Activated T-helper 1 cell treated with Interleukin-2 at 50 U/mL for 16 hours (primary cell): ENCODE measurements around the gene C3orf20.
"Not testable (repeated sequence)": the region's sequence is repeated elsewhere in the genome, so short reads cannot be mapped to it uniquely, and the experiment has no call there.

Source experiments
- DNase-seq: peaks from one replicate; pipeline ENCODE4 v3.0.0-alpha.2; 2020; ENCODE audit warnings: low read depth

Gene C3orf20

DNA sequence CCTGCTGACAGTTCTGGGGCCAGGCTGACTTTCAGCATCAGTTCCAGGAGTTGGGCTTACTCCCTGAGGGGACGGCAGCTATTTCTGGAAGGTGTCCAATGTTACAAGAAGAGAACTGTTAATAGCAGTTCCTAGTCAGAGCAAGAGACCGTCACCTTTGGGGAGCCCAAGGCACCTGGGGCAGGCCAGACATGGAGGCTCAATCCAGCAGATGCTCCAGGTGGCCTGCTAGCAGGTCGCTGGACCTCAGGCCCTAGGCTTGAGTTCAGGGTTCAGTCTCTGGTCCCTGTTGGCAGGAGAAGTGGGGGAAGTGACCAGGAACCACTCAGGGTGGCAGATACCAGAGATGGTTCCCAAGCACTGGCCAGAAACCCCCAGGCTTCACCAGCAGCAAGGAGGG, 25.9 kb downstream of the C3orf20 start:
- no peak for DNase-seq

DNA sequence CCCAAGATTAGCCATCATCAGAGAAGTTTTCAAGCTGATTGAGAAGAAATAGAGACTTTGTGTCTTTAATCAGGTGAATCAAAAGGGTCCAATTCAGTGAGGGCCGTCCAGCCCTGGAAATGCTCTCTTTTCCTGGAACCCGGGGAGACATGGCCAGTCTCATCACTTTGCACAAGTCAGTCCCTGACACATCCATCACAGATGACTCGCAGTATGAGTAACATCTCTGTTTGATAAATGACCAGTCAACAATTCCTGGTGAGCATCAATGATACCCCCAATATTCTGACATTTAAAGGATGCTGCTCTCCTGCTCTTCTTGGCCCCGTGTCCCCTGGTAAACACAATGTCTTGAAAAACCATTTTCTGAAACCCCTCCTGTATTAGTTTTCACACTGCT, 26.7 kb downstream of the C3orf20 start:
- no peak for DNase-seq

- no peak for DNase-seq
Observed at GRCh38 chr3:14703128-14703750, 28.3 kb downstream of the C3orf20 start.

DNA sequence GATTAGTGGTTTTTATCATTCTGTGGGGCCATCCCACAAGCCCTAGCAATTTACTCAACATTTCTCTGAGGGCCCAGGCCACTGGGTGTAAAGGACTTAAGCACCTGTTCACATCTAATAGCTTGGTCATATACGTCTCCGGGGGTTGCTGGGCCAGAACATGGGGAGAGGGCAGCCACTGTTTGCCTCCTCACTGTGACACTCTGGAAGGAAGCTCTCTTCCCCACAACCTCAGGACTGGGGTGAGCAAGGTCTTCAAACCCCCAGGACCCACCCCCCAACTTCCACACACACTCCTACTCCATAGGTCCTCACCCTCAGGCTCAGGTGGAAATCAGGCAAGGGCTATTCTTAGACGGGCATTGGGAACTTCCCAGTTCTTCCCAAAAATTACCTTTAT, 28.9 kb downstream of the C3orf20 start:
- DNase-seq, result no peak

DNA sequence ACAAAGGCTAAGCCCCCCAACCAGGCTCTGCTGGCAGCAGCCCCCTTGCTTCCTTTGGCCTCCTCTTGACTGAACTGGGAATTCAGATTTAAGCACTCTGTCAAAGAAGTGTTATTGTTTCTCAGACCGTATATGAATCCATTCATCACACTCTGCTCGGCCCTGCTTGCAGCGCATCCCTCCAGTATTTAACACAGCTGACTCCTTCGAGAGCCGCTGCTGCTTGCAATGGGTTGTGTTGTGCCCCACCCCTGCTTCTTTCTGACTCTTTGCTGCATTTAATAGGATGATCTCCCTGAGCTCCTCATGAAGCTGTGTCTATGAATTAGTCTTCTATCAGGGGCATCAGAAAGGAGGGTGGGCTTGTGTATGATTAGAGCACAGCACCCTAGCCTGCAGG, 31.2 kb downstream of the C3orf20 start:
- DNase-seq, result no peak

- no peak for DNase-seq
Observed at GRCh38 chr3:14716591-14716990, 41.6 kb downstream of the C3orf20 start.

DNA sequence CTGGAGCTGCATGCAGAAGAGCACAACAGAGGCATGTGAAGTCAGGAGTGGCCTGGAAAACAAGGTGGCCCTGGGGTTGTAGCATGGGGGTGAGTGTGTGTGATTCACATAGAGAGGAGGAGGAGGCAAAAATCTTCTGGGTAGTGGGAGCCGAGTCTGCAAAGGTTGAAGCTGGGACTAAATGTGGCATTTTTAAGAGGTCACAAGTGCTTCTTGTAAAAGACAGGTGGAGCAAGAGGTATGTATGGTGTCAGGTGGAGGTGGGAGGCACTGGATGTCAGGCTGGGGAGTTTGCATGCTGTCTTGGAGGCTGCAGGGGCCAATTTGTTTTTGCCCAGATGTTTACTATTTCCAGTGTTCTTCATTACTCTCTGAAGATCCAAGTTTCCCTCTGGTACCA, 42.4 kb downstream of the C3orf20 start:
- no peak for DNase-seq

- DNase-seq, result no peak
Observed at GRCh38 chr3:14718539-14718938, 43.6 kb downstream of the C3orf20 start.

GRCh38 chr3:14719006-14719405, 44.1 kb downstream of the C3orf20 start:
- DNase-seq, result no peak

GRCh38 chr3:14721126-14721864, 46.4 kb downstream of the C3orf20 start:
- DNase-seq, result no peak

DNA sequence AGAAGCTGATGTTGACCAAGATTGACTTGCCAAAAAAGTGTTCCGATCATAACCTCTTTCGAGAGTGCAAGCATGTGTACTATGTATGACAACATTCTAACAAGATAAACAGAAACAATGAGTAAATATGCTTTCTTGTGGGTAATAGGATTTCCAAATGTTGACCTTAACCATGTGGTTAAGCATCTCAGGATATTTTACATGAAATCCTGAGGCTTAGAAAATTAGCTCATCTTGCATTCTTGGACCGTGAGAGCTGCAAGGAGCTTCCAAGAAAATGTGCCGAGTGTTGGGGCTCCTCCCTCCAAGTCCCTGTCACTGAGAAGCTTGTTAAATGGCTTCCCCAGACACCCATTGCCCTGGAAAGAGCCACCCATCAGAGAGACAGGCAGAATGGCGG, 50.1 kb downstream of the C3orf20 start:
- no peak for DNase-seq

- no peak for DNase-seq
Observed at GRCh38 chr3:14725564-14726440, 50.9 kb downstream of the C3orf20 start.

DNA sequence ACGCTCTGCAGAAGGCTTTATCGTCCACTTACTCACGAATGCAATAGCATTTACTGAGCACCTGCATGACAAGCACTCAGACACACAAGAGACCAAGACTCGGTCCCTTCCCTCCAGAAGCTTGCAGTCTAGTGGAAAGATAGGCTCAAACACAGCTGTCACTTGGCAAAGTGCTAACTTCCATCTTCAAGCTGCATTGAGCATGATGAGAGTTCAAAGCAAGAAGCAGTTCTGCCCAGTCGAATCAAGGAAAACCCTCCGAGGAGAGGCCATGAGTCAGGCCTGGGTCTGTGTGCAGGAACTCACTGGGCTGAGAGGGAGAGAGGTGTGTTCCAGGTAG, 51.5 kb downstream of the C3orf20 start:
- no peak for DNase-seq

DNA sequence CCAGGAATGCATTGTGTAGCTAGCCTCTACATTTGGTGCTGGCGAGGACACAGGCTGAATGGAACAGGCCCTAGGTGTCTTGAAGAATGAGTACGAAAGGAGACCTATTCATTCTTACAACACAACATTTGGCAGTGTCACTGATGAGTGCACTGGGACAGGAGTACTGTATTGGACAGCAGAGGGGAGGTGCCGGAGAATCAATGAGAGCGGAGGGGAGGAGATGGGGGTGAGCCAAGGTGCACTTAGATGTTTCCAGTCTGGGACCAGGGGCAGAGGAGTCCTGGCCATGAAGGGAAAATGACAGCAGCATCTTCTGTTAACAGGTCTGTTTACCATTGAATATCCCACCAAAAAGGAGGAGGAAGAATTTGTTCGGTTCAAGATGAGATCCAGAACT, 53.2 kb downstream of the C3orf20 start:
- no peak for DNase-seq

DNA sequence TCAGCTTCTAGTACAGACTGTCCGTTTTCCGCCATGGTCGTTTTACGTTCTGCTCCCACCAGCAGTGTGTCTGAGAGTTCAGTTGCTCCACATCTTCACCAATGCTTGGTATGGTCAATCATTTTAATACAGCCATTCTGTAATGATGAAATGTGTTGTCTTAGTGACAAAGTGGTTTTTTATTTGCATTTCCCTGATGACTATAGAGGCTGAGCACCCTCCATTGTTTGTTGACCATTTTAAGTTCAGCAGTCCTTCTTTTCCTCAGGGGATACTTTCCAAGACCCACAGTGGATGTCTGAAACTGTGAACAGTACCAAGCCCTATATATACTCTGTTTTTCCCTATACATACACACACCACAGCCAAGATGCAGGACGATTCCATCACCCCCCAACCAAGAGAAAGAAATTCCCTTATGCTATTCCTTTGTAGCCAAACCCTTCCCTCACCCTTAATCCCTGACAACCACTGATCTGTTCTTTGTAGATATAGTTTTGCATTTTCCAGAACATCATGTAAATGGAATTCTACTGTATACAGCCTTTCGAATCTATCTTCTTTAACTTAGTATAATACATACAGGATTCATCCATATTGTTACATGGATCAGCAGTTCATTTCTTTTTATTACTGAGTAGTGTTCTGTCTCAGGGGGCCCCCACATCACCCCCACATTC, 55.9 kb downstream of the C3orf20 start:
- no peak for DNase-seq

DNA sequence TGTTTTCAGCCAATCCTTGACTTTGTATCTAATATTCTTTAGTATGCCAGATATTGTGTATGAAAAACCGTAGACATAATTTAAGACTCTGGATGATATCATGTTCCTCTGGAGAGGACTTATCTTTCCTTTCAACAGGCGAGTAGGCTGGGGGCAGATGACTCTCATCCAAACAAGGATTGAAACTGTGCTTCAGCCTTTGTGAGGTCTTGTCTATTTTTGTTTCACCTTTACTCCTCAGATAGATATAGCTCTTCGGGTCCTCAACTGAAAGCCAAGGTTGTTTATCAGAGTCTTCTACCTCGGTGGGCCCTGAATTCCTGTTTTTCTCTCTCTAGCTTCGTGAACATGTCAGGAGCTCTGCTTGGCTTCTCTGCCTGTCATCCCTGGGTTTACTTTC, 66.0 kb downstream of the C3orf20 start:
- no peak for DNase-seq

- no peak for DNase-seq
Observed at GRCh38 chr3:14741510-14741909, 66.6 kb downstream of the C3orf20 start.

DNA sequence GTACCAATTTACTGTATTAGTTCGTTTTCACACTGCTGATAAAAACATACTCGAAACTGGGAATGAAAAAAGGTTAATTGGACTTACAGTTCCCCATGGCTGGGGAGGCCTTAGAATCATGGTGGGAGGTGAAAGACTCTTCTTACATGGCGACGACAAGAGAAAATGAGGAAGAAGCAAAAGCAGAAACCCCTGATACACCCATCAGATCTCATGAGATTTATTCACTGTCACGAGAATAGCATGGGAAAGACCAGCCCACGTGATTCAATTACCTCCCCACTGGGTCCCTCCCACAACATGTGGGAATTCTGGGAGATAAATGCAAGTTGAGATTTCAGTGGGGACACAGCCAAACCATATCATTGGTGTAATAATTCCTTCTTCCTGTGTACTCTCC, 69.6 kb downstream of the C3orf20 start:
- DNase-seq, result no peak

DNA sequence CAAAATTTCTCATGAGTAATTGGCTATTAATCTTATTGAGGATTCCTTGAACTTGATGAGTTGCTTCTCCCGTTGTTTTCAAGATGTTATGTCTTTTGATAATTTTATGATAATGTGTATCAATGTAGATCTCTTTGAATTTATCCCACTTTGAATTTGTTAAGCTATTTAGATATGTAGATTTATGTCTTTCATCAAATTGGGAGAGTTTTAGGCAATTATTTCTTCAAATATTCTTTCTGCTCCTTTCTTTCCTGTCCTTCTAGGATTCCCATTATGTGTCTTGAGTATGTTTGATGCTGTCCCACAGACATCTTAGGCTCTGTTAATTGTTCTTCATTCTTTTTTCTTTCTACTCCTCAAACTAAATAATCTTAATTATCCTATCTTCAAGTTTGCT, 75.7 kb downstream of the C3orf20 start:
- DNase-seq, result no peak

DNA sequence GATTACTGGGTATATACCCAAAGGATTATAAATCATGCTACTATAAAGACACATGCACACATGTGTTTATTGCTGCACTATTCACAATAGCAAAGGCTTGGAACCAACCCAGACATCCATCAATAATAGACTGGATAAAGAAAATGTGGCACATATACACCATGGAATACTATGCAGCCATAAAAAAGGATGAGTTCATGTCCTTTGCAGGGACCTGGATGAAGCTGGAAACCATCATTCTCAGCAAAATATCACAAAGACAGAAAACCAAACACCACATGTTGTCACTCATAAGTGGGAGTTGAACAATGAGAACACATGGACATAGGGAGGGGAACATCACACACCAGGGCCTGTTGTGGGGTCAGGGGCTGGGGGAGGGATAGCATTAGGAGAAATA, 78.0 kb downstream of the C3orf20 start:
- not testable (repeated sequence) for DNase-seq

- no peak for DNase-seq
Observed at GRCh38 chr3:14757153-14757700, 82.3 kb downstream of the C3orf20 start.

GRCh38 chr3:14758297-14758696, 83.4 kb downstream of the C3orf20 start:
- DNase-seq, result no peak
